OCI-LY1 (cell line): ENCODE data around the gene NEU3.

Experiments used
- H2AFZ ChIP-seq: fragments of 200-600 bp; sonication (generic), shearing (Covaris generic); 2 replicates; pipeline ENCODE4 v1.6.0; 2014; ENCODE audit warnings: antibody characterized with exemption, mild to moderate bottlenecking, low read length
- H3F3A ChIP-seq: fragments of 200-600 bp; sonication (generic), shearing (Covaris generic); 2 replicates; pipeline ENCODE4 v1.6.0; 2014; ENCODE audit warnings: mild to moderate bottlenecking, antibody characterized with exemption, low read length, moderate library complexity; ENCODE audit not compliant: insufficient read depth
- H3K27ac ChIP-seq: fragments of 200-600 bp; sonication (generic); 2 replicates; pipeline ENCODE4 v1.5.1; 2014; ENCODE audit warnings: low read length, mixed run types, mild to moderate bottlenecking, low read depth; ENCODE audit not compliant: poor library complexity, severe bottlenecking
- H3K27me3 ChIP-seq: fragments of 200-600 bp; sonication (generic); 2 replicates; pipeline ENCODE4 v1.6.0; 2014; ENCODE audit warnings: antibody characterized with exemption, mild to moderate bottlenecking, low read length, moderate library complexity; ENCODE audit not compliant: insufficient read depth
- H3K36me3 ChIP-seq: fragments of 200-600 bp; sonication (generic); 2 replicates; pipeline ENCODE4 v1.6.1; 2014; ENCODE audit warnings: mild to moderate bottlenecking, antibody characterized with exemption, low read length, moderate library complexity, mixed read lengths; ENCODE audit not compliant: insufficient read depth
- H3K4me1 ChIP-seq: fragments of 200-600 bp; sonication (generic); 2 replicates; pipeline ENCODE4 v1.5.1; 2014; ENCODE audit warnings: mild to moderate bottlenecking, low read length, moderate library complexity; ENCODE audit not compliant: insufficient read depth, severe bottlenecking
- H3K4me2 ChIP-seq: fragments of 200-600 bp; sonication (generic), shearing (Covaris generic); 2 replicates; pipeline ENCODE4 v1.6.1; 2014; ENCODE audit warnings: low read length
- H3K4me3 ChIP-seq: fragments of 200-600 bp; sonication (generic); 2 replicates; pipeline ENCODE4 v1.5.1; 2014; ENCODE audit warnings: low read length, low read depth, mild to moderate bottlenecking, mixed read lengths; ENCODE audit not compliant: poor library complexity, severe bottlenecking
- H3K79me2 ChIP-seq: fragments of 200-600 bp; shearing (Covaris generic); 2 replicates; pipeline ENCODE4 v1.6.1; 2016; ENCODE audit warnings: mixed run types, low read length, mixed read lengths; ENCODE audit not compliant: insufficient read depth
- H3K9ac ChIP-seq: fragments of 200-600 bp; sonication (generic), shearing (Covaris generic); 2 replicates; pipeline ENCODE4 v1.6.1; 2014; ENCODE audit warnings: mild to moderate bottlenecking, low read length, mixed read lengths
- H3K9me2 ChIP-seq: fragments of 200-600 bp; sonication (generic), shearing (Covaris generic); 2 replicates; pipeline ENCODE4 v1.6.1; 2014; ENCODE audit warnings: low read depth, mild to moderate bottlenecking, low read length, mixed read lengths
- H3K9me3 ChIP-seq: fragments of 200-600 bp; shearing (Covaris generic); 2 replicates; pipeline ENCODE4 v1.6.1; 2014; ENCODE audit warnings: low read length, mixed read lengths
- H4K20me1 ChIP-seq: fragments of 200-600 bp; sonication (generic), shearing (Covaris generic); 2 replicates; pipeline ENCODE4 v1.6.0; 2016; ENCODE audit warnings: mild to moderate bottlenecking, low read length; ENCODE audit not compliant: insufficient read depth
- CTCF ChIP-seq: fragments of 200-600 bp; sonication (generic), shearing (Covaris generic); IDR thresholded peaks from 2 replicates; pipeline ENCODE4 v1.5.1; 2017; ENCODE audit warnings: mild to moderate bottlenecking, antibody characterized with exemption, low read length, moderate library complexity, mixed read lengths
- EZH2 ChIP-seq: fragments of 200-600 bp; sonication (generic), shearing (Covaris generic); IDR thresholded peaks from 2 replicates; pipeline ENCODE4 v1.8.0; 2017; ENCODE audit warnings: borderline replicate concordance, mixed run types, mild to moderate bottlenecking, antibody characterized with exemption, low read length, moderate library complexity, mixed read lengths

The NEU3 gene

GRCh38 chr11:75033916-75034315, 45.2 kb downstream of the NEU3 start:
- H4K20me1 ChIP-seq = no peaks in the 10 kb centered on the region
- no peak overlapping the region for H3K4me3 ChIP-seq
- H3K27ac ChIP-seq = no peak overlapping the region
- H3K36me3 ChIP-seq = no peaks in the 10 kb centered on the region
- H3K9me3 ChIP-seq = no peaks in the 10 kb centered on the region
- peaks cover 14% of the 10 kb centered on the region for H3K4me1 ChIP-seq
- H3K79me2 ChIP-seq = no peaks in the 10 kb centered on the region
- no peak overlapping the region for H3K4me2 ChIP-seq
- no peaks in the 10 kb centered on the region for H3F3A ChIP-seq
- no peak overlapping the region for H3K9ac ChIP-seq
- no peak overlapping the region for H2AFZ ChIP-seq
- no peaks in the 10 kb centered on the region for H3K9me2 ChIP-seq
- no peak for TF ChIP-seq CTCF
- TF ChIP-seq EZH2 = no peak
- H3K27me3 ChIP-seq = no peaks in the 10 kb centered on the region

- no peaks in the 10 kb centered on the region for H3F3A ChIP-seq
- peaks cover 14% of the 10 kb centered on the region for H3K4me1 ChIP-seq
- H3K4me2 ChIP-seq = no peak overlapping the region
- no peak overlapping the region for H3K27ac ChIP-seq
- no peaks in the 10 kb centered on the region for H3K27me3 ChIP-seq
- H2AFZ ChIP-seq = no peak overlapping the region
- no peaks in the 10 kb centered on the region for H3K9me3 ChIP-seq
- no peaks in the 10 kb centered on the region for H3K9me2 ChIP-seq
- no peaks in the 10 kb centered on the region for H3K79me2 ChIP-seq
- no peaks in the 10 kb centered on the region for H3K36me3 ChIP-seq
- no peaks in the 10 kb centered on the region for H4K20me1 ChIP-seq
- no peak overlapping the region for H3K9ac ChIP-seq
- no peak for TF ChIP-seq CTCF
- no peak for TF ChIP-seq EZH2
- no peak overlapping the region for H3K4me3 ChIP-seq
These were observed 46.5 kb downstream of the NEU3 start for GRCh38 chr11:75035256-75035655.

- no peak overlapping the region for H3K4me2 ChIP-seq
- TF ChIP-seq CTCF = no peak
- no peak for TF ChIP-seq EZH2
These were observed 47.3 kb downstream of the NEU3 start for GRCh38 chr11:75035911-75036565.

More at GRCh38 chr11:75035911-75036565, 47.3 kb downstream of the NEU3 start:
- Histone ChIP-seq H3K27me3 (no peaks in the 10 kb centered on the region), H3K79me2 (no peaks in the 10 kb centered on the region), H3K9me3 (no peaks in the 10 kb centered on the region), H4K20me1 (no peaks in the 10 kb centered on the region), H3K4me1 (peaks cover 14% of the 10 kb centered on the region), H2AFZ (no peak overlapping the region), H3K4me3 (no peak overlapping the region), H3F3A (no peaks in the 10 kb centered on the region), H3K36me3 (no peaks in the 10 kb centered on the region), H3K9me2 (no peaks in the 10 kb centered on the region), H3K27ac (peak overlapping the region; percentile 13), H3K9ac (no peak overlapping the region)
